ENCODE results near the gene PDGFRA.
"Not testable (repeated sequence)": the region's sequence is repeated elsewhere in the genome, so short reads cannot be mapped to it uniquely, and the experiment has no call there.

Gene PDGFRA

DNA sequence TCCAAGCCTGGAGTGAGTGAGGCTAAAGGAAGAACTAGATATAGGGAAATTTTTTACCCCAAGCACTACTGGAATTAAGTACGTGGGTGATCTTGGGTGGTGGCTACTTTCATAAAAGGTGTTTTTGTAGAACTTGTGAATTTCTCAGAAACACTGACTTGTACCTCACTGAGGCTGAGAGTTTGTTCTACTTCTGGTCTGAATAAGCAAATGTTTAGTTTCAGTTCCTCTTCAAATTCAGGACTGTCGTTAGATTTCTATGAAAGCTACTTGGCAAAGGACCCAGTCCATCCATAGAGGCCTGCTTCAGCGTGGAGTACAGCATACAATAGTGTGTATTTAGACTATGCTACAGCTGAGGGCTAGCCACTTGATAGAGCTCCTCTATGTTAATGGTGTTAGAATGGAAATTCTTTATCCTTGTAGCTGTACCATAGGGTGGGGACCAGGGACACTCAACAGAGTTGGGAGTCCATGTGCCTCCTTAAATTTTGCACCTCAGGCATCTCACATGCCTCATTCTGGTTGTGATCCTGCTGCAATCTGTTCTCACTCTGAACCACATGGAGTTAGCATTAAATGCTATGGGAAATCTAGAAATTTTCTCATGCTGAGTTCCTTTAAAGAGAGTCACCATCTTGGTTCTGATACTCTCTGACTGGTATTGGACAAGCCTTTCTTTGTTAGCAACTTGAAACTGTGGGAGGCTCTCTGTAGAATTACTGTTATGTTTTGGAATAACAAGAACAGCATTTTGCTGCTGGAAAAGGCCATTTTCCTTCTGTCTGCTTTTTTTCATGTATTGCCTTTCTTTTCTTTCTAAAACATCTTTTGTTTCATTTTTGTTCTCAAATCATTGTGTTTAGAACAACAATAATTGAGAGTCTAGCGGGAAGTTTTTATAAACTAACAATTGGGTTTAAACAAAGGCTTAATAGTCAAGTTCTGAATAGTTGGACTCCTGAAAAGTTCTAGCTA lies 86.8 kb downstream of the PDGFRA start:
- no peak for DNase-seq

DNA sequence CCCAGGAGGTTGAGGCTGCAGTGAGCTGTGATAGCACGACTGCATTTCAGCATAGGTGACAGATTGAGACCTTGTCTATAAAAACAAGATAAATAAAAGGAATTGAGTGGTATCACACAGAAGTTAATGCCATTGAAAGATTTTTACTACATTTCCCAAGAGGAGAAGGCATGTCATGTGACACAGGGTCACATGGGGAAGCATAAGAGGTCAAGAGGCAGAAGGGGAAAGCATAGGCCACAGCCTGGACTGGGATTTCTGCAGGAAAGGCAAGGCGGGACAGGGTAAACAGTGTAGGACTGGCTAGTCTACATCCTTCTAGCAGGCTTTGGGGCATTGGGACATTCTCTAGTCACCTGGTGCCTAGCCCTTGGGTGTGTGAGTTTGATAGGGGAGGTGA lies 88.6 kb downstream of the PDGFRA start:
- no peak for DNase-seq

- peak; percentile 23 for DNase-seq
Measured at GRCh38 chr4:54318904-54319303, 89.8 kb downstream of the PDGFRA start.

- DNase-seq = no peak
Measured at GRCh38 chr4:54320826-54321685, 92.0 kb downstream of the PDGFRA start.

- peak; percentile 51 for DNase-seq
Measured at GRCh38 chr4:54322818-54323417, 93.8 kb downstream of the PDGFRA start.

DNA sequence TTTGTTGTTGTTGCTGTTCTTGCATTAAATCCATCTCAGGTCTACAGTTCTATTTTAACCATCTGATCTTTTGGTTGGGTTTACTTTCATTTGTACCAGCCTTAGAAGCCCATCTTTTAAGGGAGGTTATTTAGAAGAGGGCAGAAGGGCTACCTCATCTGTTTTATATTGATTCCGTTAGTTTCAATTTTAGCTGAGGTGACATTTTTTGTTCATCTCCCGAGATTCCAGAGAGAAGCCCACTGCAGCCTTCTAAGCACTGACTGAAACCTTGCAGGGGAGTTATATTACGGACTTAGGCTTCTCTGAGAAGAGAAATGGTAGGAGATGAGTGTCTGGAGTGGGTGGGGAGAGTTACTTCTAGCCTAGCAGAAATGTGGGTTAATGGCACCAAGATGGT lies 101.8 kb downstream of the PDGFRA start:
- no peak for DNase-seq

- DNase-seq = no peak
Measured at GRCh38 chr4:54332542-54332941, 103.4 kb downstream of the PDGFRA start.

DNA sequence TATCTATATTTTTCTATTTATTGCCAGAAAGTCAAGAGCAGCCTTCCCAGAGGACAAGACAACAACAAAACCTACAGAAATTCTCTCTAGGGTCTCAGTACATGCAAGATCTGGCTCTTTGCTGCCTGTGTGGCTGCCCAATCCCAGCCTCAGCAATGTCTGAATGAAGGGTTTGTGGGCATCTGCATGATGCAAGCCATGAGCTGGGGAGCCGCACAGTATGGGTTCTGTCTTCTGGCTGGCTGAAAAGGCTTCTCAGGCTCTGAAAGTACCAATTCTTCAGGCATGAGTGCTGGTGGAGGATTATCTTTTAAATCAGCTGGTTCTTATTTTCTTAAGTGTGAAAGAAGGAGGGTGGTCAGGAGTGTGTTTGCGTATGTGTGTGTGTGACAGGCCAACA lies 104.6 kb downstream of the PDGFRA start:
- DNase-seq = no peak

DNA sequence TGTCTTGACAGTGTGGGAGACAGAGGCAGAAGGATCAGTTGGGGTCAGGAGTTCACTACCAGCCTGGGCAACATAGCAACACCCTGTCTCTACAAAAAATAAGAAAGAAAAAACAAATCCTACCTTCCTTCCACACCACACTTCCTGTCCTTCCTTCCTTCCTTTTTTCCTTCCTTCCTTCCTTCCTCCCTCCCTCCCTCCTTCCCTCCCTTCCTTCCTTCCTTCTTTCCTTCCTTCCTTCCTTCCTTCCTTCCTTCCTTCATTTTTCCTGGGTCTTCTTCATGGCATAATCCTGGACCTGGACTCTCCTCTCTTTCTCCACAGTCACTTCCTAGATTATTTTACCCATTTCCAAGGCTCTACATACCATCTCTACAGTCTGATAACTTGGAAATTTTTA lies 105.7 kb downstream of the PDGFRA start:
- DNase-seq = not testable (repeated sequence)

DNA sequence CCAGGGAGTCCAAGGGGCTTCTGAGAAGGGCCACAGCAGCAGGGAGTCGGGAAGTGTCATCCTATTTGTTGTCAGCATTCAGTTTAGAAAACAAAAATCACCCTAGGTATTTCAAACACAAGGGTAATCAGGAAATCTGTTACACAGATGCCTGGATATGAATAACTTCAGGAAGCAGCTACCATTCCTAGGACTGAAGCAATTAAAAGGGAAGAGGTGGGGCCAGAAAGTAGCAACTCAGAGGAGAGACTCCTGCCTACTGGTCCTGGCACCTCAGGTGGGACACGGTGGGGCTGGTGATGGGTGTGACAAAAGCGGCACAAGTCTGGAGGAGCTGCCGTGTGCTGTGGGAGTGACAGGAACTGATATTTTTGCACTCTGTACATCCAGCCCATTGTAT lies 107.9 kb downstream of the PDGFRA start:
- DNase-seq = no peak

- not testable (repeated sequence) for DNase-seq
Measured at GRCh38 chr4:54342067-54342466, 113.0 kb downstream of the PDGFRA start.
